HepG2 (cell line): ENCODE data around the gene COL9A3. TPM values are rescaled to one million over a fixed set of nuclear protein-coding genes. Genes with fewer than 3 reads are reported as not detected.

Experiments used
- ATF7 ChIP-seq, 2 experiments: fragments of 450-650 bp in 1 of 2; sonication (generic) in 1 of 2; formaldehyde crosslinking in 1 of 2; IDR thresholded peaks; 2 replicates each; pipeline versions ENCODE4 v1.4.0 to v1.6.1; 2016 to 2020; ENCODE audit warnings: antibody characterized with exemption in 1 of 2, mild to moderate bottlenecking in 1 of 2, missing genetic modification reagents in 1 of 2
- DPF2 ChIP-seq: sonication (generic); formaldehyde crosslinking; IDR thresholded peaks from 2 replicates; pipeline ENCODE4 v1.4.0; 2020; ENCODE audit warnings: mild to moderate bottlenecking, low read depth, missing genetic modification reagents, borderline replicate concordance
- DRAP1 ChIP-seq: IDR thresholded peaks from 2 replicates; pipeline ENCODE4 v1.6.1; 2016; ENCODE audit warnings: missing genetic modification reagents, missing compliant biosample characterization
- EHMT2 ChIP-seq: fragments of 200-600 bp; sonication (generic); IDR thresholded peaks from 2 replicates; pipeline ENCODE4 v1.7.0; 2017; ENCODE audit warnings: antibody characterized with exemption, low read depth, low read length, borderline replicate concordance
- ELF4 ChIP-seq: sonication (generic); formaldehyde crosslinking; IDR thresholded peaks from 2 replicates; pipeline ENCODE4 v1.5.0; 2020; ENCODE audit warnings: missing genetic modification reagents, mild to moderate bottlenecking, moderate library complexity, borderline replicate concordance
- FOSL2 ChIP-seq: sonication (generic); formaldehyde crosslinking; IDR thresholded peaks from 2 replicates; pipeline ENCODE4 v1.4.0; 2020; ENCODE audit warnings: missing genetic modification reagents
- GTF3A ChIP-seq: sonication (generic); formaldehyde crosslinking; conservative IDR thresholded peaks from 2 replicates; pipeline ENCODE4 v1.4.0; 2020; ENCODE audit warnings: mild to moderate bottlenecking, missing genetic modification reagents
- HMGA1 ChIP-seq: sonication (generic); formaldehyde crosslinking; conservative IDR thresholded peaks from 2 replicates; pipeline ENCODE4 v1.4.0; 2020; ENCODE audit warnings: missing genetic modification reagents
- KDM3A ChIP-seq: IDR thresholded peaks from 2 replicates; pipeline ENCODE4 v1.6.1; 2018; ENCODE audit warnings: low read depth, missing compliant biosample characterization
- NFATC3 ChIP-seq: sonication (generic); formaldehyde crosslinking; IDR thresholded peaks from 2 replicates; pipeline ENCODE4 v1.5.1; 2020; ENCODE audit warnings: mild to moderate bottlenecking, missing genetic modification reagents
- NR2C2 ChIP-seq: sonication (generic); formaldehyde crosslinking; IDR thresholded peaks from 2 replicates; pipeline ENCODE4 v1.4.0; 2020; ENCODE audit warnings: missing genetic modification reagents, mild to moderate bottlenecking, moderate library complexity, borderline replicate concordance
- SAFB2 ChIP-seq: sonication (generic); formaldehyde crosslinking; IDR thresholded peaks from 2 replicates; pipeline ENCODE4 v1.5.1; 2020; ENCODE audit warnings: missing genetic modification reagents, low read depth, mild to moderate bottlenecking, borderline replicate concordance
- SIX1 ChIP-seq: sonication (generic); formaldehyde crosslinking; IDR thresholded peaks from 2 replicates; pipeline ENCODE4 v1.4.0; 2020; ENCODE audit warnings: missing genetic modification reagents, borderline replicate concordance
- SNRNP70 ChIP-seq: fragments of 200-400 bp; formaldehyde crosslinking; IDR thresholded peaks from 2 replicates; pipeline ENCODE4 v1.6.1; 2017; ENCODE audit warnings: mild to moderate bottlenecking, low read depth, low read length, moderate library complexity
- STAG1 ChIP-seq: sonication (generic); formaldehyde crosslinking; IDR thresholded peaks from 2 replicates; pipeline ENCODE4 v1.4.0; 2020; ENCODE audit warnings: missing genetic modification reagents
- ZNF274 ChIP-seq: sonication (generic); formaldehyde crosslinking; IDR thresholded peaks from 2 replicates; pipeline ENCODE4 v1.5.1; 2020; ENCODE audit warnings: mild to moderate bottlenecking, missing genetic modification reagents
- ZNF569 ChIP-seq: sonication (generic); formaldehyde crosslinking; IDR thresholded peaks from 2 replicates; pipeline ENCODE4 v1.5.0; 2020; ENCODE audit warnings: mild to moderate bottlenecking, missing genetic modification reagents, moderate library complexity, borderline replicate concordance
- ZNF574 ChIP-seq: sonication (generic); formaldehyde crosslinking; IDR thresholded peaks from 2 replicates; pipeline ENCODE4 v1.4.0; 2020; ENCODE audit warnings: missing genetic modification reagents
- polyA plus RNA-seq, 8 experiments: library from polyadenylated mRNA; depleted of rRNA in 3 of 8; stranded (reverse) in 7 of 8; unstranded in 1 of 8; fragments of >200 nt; fragmentation: Illumina TruSeq in 4 of 8; extraction: Trizol in 4 of 8; gene quantifications; 2 replicates each; pipeline versions ENCODE4 v1.2.1 to v1.2.3, GENCODE V29; 2011 to 2016; ENCODE audit warnings: low read depth in 4 of 8, missing spikeins in 1 of 8, mixed read lengths in 1 of 8; ENCODE audit not compliant: insufficient read depth in 1 of 8
- total RNA-seq, 5 experiments: library from RNA; depleted of rRNA; stranded (reverse); fragments of >200 nt; fragmentation: Illumina TruSeq; extraction: Trizol; gene quantifications; 2 replicates each; pipeline ENCODE4 v1.2.3, GENCODE V29; 2016; ENCODE audit warnings: low read depth in 1 of 5
- TF ChIP-seq, protein P1 (sequence below): sonication (generic); formaldehyde crosslinking; conservative IDR thresholded peaks from 2 replicates; pipeline ENCODE4 v1.4.0; 2020; ENCODE audit warnings: missing genetic modification reagents
- TF ChIP-seq, protein P2 (sequence below): sonication (generic); formaldehyde crosslinking; IDR thresholded peaks from 2 replicates; pipeline ENCODE4; 2020; ENCODE audit warnings: missing genetic modification reagents, mild to moderate bottlenecking, borderline replicate concordance

Gene COL9A3
- total and polyA plus RNA-seq, 2 of the 13 experiments (the other 11 are each of a cell fraction or from before 2014, with no cell fraction given), result 155 to 204 TPM

- TF ChIP-seq ZNF569 (CRISPR knock-in tag), result no peak
- TF ChIP-seq, protein P1, sequence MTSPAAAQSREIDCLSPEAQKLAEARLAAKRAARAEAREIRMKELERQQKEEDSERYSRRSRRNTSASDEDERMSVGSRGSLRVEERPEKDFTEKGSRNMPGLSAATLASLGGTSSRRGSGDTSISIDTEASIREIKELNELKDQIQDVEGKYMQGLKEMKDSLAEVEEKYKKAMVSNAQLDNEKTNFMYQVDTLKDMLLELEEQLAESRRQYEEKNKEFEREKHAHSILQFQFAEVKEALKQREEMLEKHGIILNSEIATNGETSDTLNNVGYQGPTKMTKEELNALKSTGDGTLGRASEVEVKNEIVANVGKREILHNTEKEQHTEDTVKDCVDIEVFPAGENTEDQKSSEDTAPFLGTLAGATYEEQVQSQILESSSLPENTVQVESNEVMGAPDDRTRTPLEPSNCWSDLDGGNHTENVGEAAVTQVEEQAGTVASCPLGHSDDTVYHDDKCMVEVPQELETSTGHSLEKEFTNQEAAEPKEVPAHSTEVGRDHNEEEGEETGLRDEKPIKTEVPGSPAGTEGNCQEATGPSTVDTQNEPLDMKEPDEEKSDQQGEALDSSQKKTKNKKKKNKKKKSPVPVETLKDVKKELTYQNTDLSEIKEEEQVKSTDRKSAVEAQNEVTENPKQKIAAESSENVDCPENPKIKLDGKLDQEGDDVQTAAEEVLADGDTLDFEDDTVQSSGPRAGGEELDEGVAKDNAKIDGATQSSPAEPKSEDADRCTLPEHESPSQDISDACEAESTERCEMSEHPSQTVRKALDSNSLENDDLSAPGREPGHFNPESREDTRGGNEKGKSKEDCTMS, result peak; percentile 17; the same call in 1 of the 2 replicates
- TF ChIP-seq KDM3A, result peak; percentile 68
- peak; percentile 71 for TF ChIP-seq DPF2 (CRISPR knock-in tag)
- peak; percentile 99 for TF ChIP-seq NR2C2 (CRISPR knock-in tag)
- TF ChIP-seq STAG1, result no peak; the same call in 1 of the 2 replicates
- no peak; the same call in 1 of the 2 replicates for TF ChIP-seq SAFB2 (CRISPR knock-in tag)
- TF ChIP-seq ZNF574 (CRISPR knock-in tag), result peak; percentile 87
- TF ChIP-seq FOSL2, result peak; percentile 51
- TF ChIP-seq, protein P2, sequence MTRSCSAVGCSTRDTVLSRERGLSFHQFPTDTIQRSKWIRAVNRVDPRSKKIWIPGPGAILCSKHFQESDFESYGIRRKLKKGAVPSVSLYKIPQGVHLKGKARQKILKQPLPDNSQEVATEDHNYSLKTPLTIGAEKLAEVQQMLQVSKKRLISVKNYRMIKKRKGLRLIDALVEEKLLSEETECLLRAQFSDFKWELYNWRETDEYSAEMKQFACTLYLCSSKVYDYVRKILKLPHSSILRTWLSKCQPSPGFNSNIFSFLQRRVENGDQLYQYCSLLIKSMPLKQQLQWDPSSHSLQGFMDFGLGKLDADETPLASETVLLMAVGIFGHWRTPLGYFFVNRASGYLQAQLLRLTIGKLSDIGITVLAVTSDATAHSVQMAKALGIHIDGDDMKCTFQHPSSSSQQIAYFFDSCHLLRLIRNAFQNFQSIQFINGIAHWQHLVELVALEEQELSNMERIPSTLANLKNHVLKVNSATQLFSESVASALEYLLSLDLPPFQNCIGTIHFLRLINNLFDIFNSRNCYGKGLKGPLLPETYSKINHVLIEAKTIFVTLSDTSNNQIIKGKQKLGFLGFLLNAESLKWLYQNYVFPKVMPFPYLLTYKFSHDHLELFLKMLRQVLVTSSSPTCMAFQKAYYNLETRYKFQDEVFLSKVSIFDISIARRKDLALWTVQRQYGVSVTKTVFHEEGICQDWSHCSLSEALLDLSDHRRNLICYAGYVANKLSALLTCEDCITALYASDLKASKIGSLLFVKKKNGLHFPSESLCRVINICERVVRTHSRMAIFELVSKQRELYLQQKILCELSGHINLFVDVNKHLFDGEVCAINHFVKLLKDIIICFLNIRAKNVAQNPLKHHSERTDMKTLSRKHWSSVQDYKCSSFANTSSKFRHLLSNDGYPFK (CRISPR knock-in tag), result peak; percentile 90; the same call in 1 of the 2 replicates
- no peak for TF ChIP-seq EHMT2
- no peak for TF ChIP-seq NFATC3
- peak; percentile 95; the same call in 1 of the 2 replicates for TF ChIP-seq GTF3A (CRISPR knock-in tag)
- TF ChIP-seq SIX1 (CRISPR knock-in tag), result 0 out of 2 replicates have a peak, but pooled peaks have one; percentile 16
- no peak for TF ChIP-seq SNRNP70
- TF ChIP-seq ELF4 (CRISPR knock-in tag), result no peak
- peak; percentile 88 for TF ChIP-seq DRAP1
- TF ChIP-seq ZNF274, result peak; percentile 74; the same call in 1 of the 2 replicates
- TF ChIP-seq ATF7 (IDR thresholded peaks at IDR 0.05), result no peak
- peak; percentile 59; the same call in 1 of the 2 replicates for TF ChIP-seq ATF7 (CRISPR knock-in tag; IDR thresholded peaks at IDR 0.05)
- TF ChIP-seq HMGA1 (CRISPR knock-in tag), result no peak
Observed at GRCh38 chr20:62805711-62806382, 11.0 kb upstream of the COL9A3 start (continued).
